GM18873 (cell line): ENCODE data around the gene KLHL12.

ENCODE experiments used
- ATAC-seq: cut with Tn5 transposase; IDR thresholded peaks from one replicate; pipeline ENCODE4 v1.9.1; 2021; ENCODE audit warnings: mild to moderate bottlenecking, moderate library complexity, moderate number of reproducible peaks; ENCODE audit not compliant: unreplicated experiment, low FRiP score

KLHL12 gene

GRCh38 chr1:202844935-202845334 lies 82.1 kb downstream of the KLHL12 start:
- no peak for ATAC-seq

GRCh38 chr1:202844259-202844658 lies 82.8 kb downstream of the KLHL12 start:
- no peak for ATAC-seq

GRCh38 chr1:202843081-202843480 lies 84.0 kb downstream of the KLHL12 start:
- no peak for ATAC-seq
